Left ventricle myocardium inferior (tissue), 1 donor: ENCODE results near the gene CCAR1. TPM values are rescaled to one million over a fixed set of nuclear protein-coding genes. Genes with fewer than 3 reads are reported as not detected.
"Not testable (repeated sequence)": the region's sequence is repeated elsewhere in the genome, so short reads cannot be mapped to it uniquely, and the experiment has no call there.

Source experiments
- DNase-seq: peaks from one replicate; pipeline ENCODE4 v3.0.0-alpha.2; 2020
- H3K27ac ChIP-seq: fragments of 200-600 bp; replicated peaks from 2 replicates; pipeline ENCODE4 v1.8.0; 2021
- H3K27me3 ChIP-seq: fragments of 200-600 bp; 2 replicates; pipeline ENCODE4 v1.8.0; 2021; ENCODE audit warnings: low read depth
- H3K36me3 ChIP-seq: fragments of 200-600 bp; 2 replicates; pipeline ENCODE4 v1.8.0; 2021
- H3K4me1 ChIP-seq: fragments of 200-600 bp; 2 replicates; pipeline ENCODE4 v1.8.0; 2021
- H3K4me3 ChIP-seq: fragments of 200-600 bp; 2 replicates; pipeline ENCODE4 v1.8.0; 2021; ENCODE audit warnings: mild to moderate bottlenecking, moderate library complexity
- H3K9me3 ChIP-seq: fragments of 200-600 bp; replicated peaks from 2 replicates; pipeline ENCODE4 v1.8.0; 2021
- intact Hi-C: fragments of 100-400 bp; cut with micrococcal nuclease; formaldehyde crosslinking; loops from one replicate; pipeline ENCODE4 v1.11.0; 2022
- total RNA-seq: library from RNA; stranded (reverse); fragmentation: NEBNext Ultra II Directional; extraction: Animal tissue kit (Norgen Biotek cat#: 25700); gene quantifications from one replicate; pipeline ENCODE4 v1.2.1, GENCODE V29; 2021
- TF ChIP-seq, protein P1 (sequence below): fragments of 200-600 bp; IDR thresholded peaks from 2 replicates; pipeline ENCODE4 v1.8.0; 2021; ENCODE audit warnings: antibody characterized with exemption, mild to moderate bottlenecking, borderline replicate concordance
- donor health status: DM: no; HTN: yes; CAD: no; lungs with severe emphysema.

CCAR1 gene
- total RNA-seq, 1 donor from 2014 or later: 27.5 TPM

DNA sequence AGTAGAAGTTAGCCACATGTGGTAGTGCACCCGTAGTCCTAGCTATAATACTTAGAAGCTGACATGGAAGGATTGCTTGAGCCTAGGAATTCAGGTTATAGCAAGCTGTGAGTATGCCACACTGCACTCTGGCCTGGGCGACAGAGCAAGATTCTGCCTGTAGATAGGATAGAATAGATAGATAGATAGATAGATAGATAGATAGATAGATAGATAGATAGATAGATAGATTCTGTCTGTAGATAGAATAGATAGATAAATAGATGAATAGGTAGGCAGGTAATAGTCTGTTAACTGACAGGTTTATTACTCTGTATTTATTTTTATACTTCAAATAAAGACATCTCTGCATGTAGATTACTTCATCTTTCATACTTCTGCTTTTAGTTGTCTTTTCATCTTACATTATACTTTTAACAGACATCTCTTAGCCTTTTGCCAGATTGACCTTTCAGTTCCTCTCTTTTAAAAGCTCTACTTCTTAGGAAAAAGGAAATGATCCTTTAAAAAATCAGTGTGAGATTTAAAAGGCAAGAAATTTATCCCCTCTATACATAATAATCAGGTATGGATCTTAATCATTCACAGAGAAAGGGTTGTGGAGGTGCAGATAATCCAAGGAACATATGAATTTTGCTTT lies 31.8 kb downstream of the CCAR1 start:
- Histone ChIP-seq H3K9me3 (no peaks in the 10 kb centered on the region), H3K4me3 (no peak overlapping the region), H3K36me3 (peaks cover 100% of the 10 kb centered on the region), H3K27ac (no peak overlapping the region), H3K27me3 (no peaks in the 10 kb centered on the region), H3K4me1 (no peaks in the 10 kb centered on the region)
- TF ChIP-seq, protein P1, sequence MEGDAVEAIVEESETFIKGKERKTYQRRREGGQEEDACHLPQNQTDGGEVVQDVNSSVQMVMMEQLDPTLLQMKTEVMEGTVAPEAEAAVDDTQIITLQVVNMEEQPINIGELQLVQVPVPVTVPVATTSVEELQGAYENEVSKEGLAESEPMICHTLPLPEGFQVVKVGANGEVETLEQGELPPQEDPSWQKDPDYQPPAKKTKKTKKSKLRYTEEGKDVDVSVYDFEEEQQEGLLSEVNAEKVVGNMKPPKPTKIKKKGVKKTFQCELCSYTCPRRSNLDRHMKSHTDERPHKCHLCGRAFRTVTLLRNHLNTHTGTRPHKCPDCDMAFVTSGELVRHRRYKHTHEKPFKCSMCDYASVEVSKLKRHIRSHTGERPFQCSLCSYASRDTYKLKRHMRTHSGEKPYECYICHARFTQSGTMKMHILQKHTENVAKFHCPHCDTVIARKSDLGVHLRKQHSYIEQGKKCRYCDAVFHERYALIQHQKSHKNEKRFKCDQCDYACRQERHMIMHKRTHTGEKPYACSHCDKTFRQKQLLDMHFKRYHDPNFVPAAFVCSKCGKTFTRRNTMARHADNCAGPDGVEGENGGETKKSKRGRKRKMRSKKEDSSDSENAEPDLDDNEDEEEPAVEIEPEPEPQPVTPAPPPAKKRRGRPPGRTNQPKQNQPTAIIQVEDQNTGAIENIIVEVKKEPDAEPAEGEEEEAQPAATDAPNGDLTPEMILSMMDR: no peak
- DNase-seq: no peak
- intact Hi-C loops: no loop called here

DNA sequence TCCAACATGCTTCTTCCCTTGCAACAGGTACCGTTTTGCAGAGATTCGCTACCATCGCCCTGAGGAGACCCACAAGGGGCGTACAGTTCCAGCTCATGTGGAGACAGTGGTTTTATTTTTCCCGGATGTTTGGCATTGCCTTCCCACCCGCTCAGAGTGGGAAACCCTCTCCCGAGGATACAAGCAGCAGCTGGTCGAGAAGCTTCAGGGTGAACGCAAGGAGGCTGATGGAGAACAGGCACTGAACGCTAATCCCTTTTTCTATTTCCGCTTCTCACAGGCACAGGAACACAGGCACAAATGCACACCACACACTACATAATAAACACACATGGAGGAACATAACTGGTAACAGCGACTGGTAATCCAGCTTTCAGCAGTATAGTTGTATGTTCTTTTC lies 35.2 kb downstream of the CCAR1 start:
- Histone ChIP-seq H3K4me1 (no peaks in the 10 kb centered on the region), H3K36me3 (peaks cover 100% of the 10 kb centered on the region), H3K9me3 (no peaks in the 10 kb centered on the region), H3K4me3 (no peak overlapping the region), H3K27ac (no peak overlapping the region), H3K27me3 (no peaks in the 10 kb centered on the region)
- TF ChIP-seq, protein P1: no peak
- DNase-seq: no peak
- intact Hi-C loops: no loop called here

DNA sequence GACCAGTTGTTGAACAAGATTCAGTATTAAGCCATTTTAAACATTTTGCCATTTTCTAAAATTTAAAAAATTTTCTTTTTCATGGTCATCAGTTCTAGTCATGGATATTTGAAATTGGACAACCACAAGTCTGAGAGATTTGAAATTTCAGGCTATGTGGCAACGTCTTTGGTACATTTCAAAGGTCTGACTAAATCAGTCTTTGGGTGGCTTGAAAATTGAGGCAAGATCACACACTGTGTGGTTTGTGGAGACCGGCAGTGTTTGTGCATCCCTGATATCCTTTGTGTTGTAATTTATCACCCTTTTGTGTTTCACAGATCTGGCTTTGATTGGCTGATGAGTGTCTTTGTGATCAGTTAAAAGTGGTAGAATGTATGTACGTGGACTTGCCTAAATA lies 35.7 kb downstream of the CCAR1 start:
- intact Hi-C loops: no loop called here

DNA sequence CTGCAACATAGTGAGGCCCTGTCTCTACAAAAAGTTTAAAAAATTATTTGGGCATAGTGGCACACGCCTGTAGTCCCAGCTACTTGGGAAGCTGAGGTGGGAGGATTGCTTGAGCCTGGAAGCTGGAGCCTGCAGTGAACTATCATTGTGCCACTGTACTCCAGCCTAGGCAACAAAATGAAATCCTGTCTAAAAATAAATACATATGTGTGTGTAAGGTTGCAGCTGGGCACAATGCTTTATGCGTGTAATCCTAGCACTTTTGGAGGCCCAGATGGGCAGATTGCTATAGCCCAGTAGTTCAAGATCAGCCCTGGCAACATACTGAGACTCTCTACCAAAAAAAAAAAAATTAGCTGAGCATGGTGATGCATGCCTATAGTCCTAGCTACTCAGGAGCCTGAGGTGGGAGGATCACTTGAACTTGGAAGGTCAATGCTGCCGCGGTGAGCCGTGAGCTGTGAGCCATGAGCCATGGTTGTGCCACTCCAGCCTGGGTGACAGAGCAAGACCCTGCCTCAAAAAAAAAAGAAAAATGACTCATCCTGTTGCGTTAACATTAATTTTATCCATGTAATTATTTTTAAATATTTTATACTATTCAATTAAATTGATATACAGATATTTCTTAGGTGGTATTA lies 38.3 kb downstream of the CCAR1 start:
- H3K4me3 ChIP-seq: no peak overlapping the region
- TF ChIP-seq, protein P1: no peak
- intact Hi-C loops: no loop called here
- no peak for DNase-seq
- peaks cover 96% of the 10 kb centered on the region for H3K36me3 ChIP-seq
- H3K27me3 ChIP-seq: no peaks in the 10 kb centered on the region
- no peaks in the 10 kb centered on the region for H3K9me3 ChIP-seq
- no peak overlapping the region for H3K27ac ChIP-seq
- no peaks in the 10 kb centered on the region for H3K4me1 ChIP-seq

More for the DNA sequence above, 35.7 kb downstream of the CCAR1 start:
- no peak overlapping the region for H3K27ac ChIP-seq
- TF ChIP-seq, protein P1: no peak
- no peaks in the 10 kb centered on the region for H3K9me3 ChIP-seq
- DNase-seq: no peak
- H3K4me1 ChIP-seq: no peaks in the 10 kb centered on the region
- no peak overlapping the region for H3K4me3 ChIP-seq
- H3K27me3 ChIP-seq: no peaks in the 10 kb centered on the region
- H3K36me3 ChIP-seq: peaks cover 100% of the 10 kb centered on the region

DNA sequence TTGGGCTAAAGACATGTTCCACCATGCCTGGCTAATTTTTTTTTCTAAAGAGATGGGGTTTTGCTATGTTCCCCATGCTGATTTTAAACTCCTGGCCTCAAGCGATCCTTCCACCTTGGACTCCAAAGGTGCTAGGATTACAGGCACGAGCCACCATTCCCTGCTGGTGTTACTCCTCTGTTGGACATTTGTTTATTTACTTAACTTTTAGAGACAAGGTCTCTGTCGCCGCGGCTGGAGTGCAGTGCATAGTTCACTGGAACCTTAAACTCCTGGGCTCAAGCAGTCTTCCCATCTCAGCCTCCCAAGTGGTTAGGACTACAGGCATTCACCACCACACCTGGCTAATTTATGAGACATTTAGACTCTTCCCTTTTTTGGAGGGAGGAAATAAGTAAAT lies 38.9 kb downstream of the CCAR1 start:
- H3K27ac ChIP-seq: no peak overlapping the region
- no peaks in the 10 kb centered on the region for H3K4me1 ChIP-seq
- H3K4me3 ChIP-seq: no peak overlapping the region
- peaks cover 95% of the 10 kb centered on the region for H3K36me3 ChIP-seq
- TF ChIP-seq, protein P1: no peak
- no peaks in the 10 kb centered on the region for H3K9me3 ChIP-seq
- intact Hi-C loops: no loop called here
- no peak for DNase-seq
- no peaks in the 10 kb centered on the region for H3K27me3 ChIP-seq

DNA sequence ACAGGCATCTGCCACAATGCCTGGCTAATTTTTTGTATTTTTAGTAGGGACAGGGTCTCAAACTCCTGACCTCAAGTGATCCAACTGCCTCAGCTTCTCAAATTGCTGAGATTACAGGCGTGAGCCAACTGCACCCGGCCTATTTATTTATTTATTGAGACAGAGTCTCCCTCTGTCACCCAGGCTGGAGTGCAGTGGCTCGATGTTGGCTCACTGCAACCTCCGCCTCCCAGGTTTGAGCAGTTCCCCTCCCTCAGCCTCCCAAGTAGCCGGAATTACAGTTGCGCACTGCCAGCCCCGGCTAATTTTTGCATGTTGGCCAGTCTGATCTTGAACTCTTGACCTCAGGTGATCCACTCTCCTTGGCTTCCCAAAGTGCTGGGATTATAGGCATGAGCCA lies 46.4 kb downstream of the CCAR1 start:
- peaks cover 95% of the 10 kb centered on the region for H3K36me3 ChIP-seq
- DNase-seq, H3K4me3 ChIP-seq, intact Hi-C loops, H3K27me3 ChIP-seq, H3K27ac ChIP-seq, H3K9me3 ChIP-seq, H3K4me1 ChIP-seq: not testable (repeated sequence)
